Measurements from ENCODE around the gene TTLL10.

DNA sequence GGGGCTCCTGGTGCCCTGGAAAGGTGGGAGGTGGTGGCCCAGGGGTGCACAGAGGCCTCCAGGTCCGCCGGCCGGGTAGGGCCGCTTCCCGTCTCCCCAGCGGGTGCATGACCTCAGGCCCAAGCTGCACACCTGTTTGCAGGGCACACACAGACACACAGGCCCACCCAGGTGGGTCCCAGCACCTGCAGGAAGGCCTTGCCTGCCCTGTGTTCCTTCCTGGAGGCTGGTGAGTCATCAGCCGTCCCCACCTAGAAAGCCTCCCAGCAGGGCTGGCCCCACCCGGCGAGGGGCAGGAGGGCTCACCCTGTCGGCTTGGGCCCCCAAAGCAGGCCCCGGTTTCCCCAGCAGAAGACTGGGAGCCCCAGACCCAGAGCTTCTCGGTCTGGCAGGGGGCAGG lies 23.6 kb upstream of the TTLL10 start:
- TF ChIP-seq GATA2 (IDR thresholded peaks at IDR 0.05; ENCODE audit: low read depth, low read length) (no peak), GATA3 (IDR thresholded peaks at IDR 0.05; ENCODE audit: low read depth, low read length) (no peak)

Data from SH-SY5Y (cell line).